HCEC 1CT (cell line): ENCODE results near the gene CDH4.
A peak's percentile ranks its signal among the peaks of the same experiment; 100 is the strongest.

Experiments used
- DNase-seq: peaks from one replicate; pipeline ENCODE4 v3.0.0-alpha.2; 2017

CDH4 gene

DNA sequence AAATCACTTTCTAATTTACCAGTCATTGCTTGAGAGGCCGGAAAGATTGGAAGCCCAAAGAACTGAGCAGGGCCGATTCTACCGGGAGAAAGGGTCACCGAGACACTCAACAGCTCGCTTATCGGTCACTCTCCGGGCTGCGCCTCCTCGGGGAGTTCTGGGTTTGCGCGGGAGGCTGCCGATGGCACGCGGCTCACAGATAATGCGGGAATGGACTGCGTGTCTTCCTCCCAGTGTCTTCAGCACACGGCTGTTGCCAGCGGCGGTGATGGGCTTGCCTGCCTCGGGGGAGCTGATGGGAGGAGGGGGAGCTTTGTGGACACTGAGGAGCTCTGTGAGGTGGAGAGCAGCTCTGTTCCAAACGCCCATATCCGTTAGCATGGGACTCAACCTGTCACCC is 314.6 kb downstream of the CDH4 start:
- DNase-seq, result no peak

DNA sequence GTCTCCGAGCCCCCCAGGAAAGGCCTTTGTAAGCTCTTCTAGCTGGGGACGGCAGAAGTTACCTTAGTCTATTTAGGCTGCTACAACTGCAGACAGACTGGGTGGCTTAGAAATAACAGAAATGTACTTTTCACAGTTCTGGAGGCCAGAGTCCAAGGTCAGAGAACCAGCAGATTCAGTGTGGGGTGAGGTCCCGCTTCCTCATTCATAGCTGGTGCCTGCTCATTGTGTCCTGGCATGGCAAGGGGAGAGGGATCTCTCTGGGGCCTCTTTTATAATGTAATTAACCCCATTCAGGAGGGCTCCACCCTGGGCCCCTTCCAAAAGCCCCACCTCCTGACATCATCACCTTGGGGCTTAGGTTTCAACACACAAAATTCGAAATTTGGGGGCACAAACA is 315.1 kb downstream of the CDH4 start:
- no peak for DNase-seq

DNA sequence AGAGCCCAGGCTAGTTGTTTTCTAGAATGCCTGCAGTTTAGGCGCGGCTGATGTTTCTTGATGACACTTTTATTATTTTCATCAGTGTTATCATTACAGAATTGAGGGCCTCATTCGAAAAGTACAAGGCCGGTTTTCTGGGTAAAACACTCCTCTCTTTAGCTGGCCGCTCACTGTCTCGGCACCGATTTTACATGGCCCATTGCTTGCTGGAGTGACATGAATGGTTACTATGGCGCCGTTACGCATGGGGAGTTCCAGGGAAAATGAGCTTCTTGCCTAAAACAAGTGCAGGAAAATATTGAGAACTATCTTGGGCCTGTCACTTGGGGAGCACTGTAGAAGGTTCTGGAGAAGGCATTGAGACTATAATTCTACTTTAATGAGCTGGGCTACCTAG is 317.8 kb downstream of the CDH4 start:
- no peak for DNase-seq

GRCh38 chr20:61570646-61571195 is 318.7 kb downstream of the CDH4 start:
- DNase-seq, result no peak

DNA sequence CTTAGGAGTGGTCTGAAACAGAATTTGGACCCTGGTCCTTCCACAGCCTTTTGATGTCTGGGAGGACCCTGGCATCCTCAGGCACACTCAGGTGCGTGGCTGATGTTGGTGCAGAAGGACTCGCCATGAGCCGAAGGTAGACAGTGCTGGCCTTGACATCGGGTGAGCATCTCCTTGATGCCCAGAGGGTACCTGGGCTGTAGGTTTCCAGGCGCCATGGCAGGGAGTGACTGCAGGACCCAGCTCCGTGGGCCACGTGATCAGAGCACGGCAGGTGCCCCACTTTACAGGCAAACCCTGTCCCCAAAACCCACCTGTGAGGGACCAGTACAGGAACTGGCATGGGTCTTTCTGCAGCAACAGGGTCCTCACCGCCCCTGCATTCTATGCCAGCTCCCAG is 319.2 kb downstream of the CDH4 start:
- DNase-seq, result no peak

DNA sequence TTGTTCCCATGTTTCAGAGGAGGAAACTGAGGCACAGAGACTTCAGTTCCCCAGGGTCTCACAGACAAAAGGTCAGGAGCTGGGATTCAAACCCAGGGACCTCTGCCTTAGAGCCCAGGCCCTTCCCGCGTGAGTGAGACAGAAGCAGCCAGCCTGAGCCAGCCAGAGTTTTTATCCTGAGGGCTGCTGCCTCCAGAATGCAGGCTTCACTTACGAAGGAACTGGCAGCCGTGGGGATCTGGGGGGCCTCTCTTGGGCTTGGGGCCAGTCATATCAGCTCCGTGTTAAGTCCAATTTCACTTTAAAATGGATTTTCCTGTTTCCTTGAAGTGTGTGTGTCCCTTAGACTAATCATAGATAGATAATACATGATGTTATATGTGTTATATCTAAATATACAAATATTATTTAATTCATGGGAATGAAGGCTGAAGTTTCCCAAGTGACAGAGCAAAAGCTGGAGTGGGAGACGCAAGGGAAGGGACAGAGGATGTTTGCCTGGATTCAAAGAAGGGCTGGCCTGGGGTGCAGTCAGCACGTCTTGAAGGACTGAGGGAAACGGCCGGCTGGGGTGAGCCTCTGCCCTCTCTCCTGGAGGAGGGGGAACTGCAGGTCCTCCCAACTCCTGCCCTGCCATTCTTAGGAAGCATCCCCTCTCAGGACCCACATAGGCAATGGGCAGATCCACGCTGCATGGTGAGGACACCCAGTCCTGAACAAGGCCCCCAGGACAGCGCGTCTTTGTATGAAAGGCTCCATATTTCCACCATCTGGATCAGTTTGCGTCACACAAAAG is 320.1 kb downstream of the CDH4 start:
- no peak for DNase-seq

GRCh38 chr20:61572789-61573188 is 320.7 kb downstream of the CDH4 start:
- no peak for DNase-seq

- no peak for DNase-seq
Measured at GRCh38 chr20:61573415-61574305, 321.6 kb downstream of the CDH4 start.

- peak; percentile 4 for DNase-seq
Measured at GRCh38 chr20:61575151-61575937, 323.3 kb downstream of the CDH4 start.

- no peak for DNase-seq
Measured at GRCh38 chr20:61576372-61576771, 324.3 kb downstream of the CDH4 start.

GRCh38 chr20:61577065-61577464 is 325.0 kb downstream of the CDH4 start:
- no peak for DNase-seq

DNA sequence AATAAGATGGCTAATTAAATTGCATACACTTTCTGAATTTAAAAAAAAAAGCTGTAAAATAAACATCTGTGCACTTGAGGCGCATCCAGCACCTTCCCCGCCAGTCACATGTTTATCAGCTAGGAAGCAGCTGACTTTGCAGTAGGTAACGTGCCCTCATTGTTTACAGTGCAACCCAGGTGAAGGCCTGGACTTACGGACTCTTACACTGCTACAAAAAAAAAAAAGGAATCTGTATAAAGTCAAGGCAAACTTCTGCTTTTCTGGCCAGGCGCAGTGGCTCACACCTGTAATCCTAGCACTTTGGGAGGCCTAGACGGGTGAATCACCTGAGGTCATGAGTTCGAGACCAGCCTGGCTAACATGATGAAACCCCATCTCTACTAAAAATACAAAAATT is 327.8 kb downstream of the CDH4 start:
- no peak for DNase-seq

GRCh38 chr20:61580958-61581824 is 329.1 kb downstream of the CDH4 start:
- DNase-seq, result no peak

DNA sequence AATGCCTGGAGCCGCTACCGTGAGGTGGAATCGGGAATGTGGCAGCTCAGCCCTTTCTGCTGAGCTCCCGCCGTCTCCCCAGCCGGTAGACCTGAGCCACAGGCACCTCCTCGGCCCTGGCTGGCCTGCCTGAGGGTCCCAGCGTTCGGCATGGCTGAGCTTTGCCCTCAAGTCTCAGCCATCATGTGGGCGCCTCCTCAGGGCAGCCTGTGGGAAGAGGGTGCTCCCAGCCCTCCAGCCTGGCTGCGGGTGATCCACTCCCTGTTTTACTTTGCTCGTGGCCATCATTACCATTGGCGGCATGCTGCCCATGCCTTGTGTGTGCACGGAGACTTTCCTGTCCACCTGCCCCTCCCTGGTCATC is 329.7 kb downstream of the CDH4 start:
- no peak for DNase-seq

DNA sequence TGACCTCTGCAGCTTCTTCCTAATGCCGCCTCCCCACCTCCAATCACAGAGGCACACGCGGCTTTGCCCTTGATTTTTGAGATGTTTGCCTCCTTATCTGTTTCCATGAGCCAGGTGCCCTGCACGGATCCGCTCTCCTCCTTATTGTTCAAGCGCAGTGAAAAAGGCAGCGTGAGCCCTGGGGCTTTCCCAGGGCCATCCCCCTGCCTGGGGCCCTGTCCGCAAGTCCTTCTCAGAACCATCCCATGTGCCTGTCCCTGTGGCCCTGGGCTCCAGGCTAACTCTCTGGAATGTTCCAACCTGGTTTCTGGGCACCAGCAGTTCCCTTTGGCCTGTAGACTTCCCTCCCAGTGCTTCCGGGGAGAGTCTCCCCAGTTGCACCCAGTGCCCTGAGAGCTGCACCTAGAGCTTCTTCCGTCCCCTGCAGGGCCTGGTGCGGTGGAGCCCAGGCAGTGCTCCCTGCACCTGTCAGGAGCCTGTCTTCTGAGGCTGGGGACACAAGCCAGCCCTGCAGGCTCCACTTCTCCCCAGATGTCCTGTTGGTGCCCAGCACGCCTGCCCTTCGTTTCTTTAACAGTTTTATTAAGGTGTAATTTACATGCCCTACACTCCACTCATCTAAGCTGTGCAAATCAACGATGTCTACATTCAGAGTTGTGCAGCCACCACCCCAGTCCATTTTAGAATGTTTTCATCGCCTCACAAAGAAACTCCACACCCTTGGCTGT is 330.3 kb downstream of the CDH4 start:
- no peak for DNase-seq

DNA sequence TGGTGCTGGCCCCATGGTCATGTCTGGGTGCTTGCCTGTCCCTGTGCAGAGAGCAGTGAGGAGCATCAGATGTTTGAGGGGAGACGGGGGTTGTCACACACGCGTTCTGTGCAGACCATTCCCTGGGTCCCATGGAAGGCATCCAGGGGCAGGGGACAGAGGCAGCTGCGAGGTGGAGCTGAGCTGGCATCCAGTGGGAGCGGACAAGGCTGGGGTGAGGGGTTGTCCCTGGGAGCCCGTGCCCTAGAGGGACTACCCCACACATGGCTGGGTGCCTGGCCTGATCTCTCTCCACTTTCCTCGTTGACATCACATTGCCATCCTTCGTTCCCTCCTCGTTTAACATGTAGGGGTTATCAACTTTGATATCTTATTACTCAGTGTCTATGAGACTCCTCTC is 331.3 kb downstream of the CDH4 start:
- DNase-seq, result no peak

DNA sequence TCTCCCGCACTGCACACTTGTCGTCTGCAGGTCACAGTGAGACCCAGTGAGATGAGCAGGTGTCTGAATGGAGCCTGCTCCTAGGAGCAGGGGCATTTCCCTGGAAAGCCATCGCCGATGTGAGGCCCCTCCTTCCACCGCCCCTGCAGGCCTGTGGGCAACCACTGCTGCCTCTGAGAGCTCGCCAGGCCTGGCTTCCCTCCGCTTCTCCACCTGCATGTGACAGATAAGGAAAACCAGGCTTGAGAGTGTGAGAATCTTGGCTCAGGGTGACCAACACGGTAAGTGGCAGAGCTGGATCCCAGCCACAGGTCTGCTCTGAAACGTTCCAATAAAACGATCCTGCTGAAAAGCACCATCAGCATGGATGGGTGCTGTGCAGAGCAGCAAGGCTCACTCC is 332.8 kb downstream of the CDH4 start:
- no peak for DNase-seq

DNA sequence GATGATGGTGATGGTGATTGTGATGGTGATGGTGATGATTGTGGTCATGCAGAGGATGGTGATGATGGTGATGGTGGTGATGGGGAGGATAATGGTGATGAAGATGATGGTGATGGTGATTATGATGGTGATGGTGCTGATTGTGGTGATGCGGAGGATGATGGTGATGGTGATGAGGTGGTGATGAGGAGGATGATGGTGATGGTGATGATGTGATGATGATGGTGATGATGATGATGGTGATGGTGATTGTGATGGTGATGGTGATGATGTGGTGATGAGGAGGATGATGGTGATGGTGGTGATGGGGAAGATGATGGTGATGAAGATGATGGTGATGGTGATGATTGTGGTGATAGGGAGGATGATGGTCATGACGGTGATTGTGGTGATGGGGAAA is 333.7 kb downstream of the CDH4 start:
- no peak for DNase-seq

DNA sequence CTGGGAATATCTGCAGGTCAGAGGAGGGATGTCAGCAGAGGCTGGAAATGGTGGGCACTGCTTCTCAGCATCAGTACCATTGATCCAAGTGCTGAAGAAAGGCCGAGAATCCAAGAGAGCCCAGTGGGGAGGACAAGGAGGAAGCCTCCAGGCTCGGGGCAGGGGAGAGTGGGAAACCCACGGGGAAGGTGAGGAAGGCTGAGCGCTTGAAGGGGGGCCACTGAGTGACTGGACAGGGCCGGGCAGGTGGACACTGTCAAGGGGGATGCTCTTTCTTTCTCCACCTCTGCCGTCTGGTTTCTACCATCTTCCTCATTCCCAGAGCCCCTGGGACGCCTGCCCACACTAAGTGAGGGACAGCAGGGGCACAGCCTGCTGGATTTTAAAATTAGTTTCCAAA is 335.0 kb downstream of the CDH4 start:
- DNase-seq, result no peak

GRCh38 chr20:61587681-61588289 is 335.7 kb downstream of the CDH4 start:
- DNase-seq, result no peak
